Loucy (cell line): ENCODE measurements around the gene EXOC3L2.

Experiments used
- EZH2phosphoT487 ChIP-seq: fragments of 200-600 bp; IDR thresholded peaks from 2 replicates; pipeline ENCODE4 v1.6.1; 2018; ENCODE audit warnings: antibody characterized with exemption, mild to moderate bottlenecking, moderate library complexity, borderline replicate concordance
- TF ChIP-seq, protein P1 (sequence below): fragments of 200-600 bp; sonication (generic); conservative IDR thresholded peaks from 2 replicates; pipeline ENCODE4 v1.5.1; 2014; ENCODE audit warnings: mild to moderate bottlenecking, antibody characterized with exemption, low read length

DNA sequence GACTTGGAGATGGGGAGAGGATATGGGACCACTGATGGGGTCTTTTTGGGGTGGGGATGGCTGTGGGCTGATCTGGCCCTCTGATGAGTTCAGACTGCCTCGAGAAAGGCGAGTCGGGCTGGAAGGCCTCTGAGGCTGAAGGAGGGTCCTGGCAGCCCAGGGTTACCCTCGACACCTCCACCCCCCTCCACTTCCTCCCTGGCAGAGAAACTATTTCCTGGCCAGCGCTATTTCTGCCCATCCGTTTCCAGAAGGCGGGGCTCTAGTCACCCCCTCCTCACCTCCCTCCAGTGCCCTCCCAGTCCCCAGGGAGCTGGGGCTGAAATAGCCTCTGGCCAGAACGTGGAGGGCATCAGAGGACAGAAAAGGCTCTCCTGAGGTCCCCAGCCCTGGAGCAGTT, 9.7 kb downstream of the EXOC3L2 start:
- TF ChIP-seq, protein P1, sequence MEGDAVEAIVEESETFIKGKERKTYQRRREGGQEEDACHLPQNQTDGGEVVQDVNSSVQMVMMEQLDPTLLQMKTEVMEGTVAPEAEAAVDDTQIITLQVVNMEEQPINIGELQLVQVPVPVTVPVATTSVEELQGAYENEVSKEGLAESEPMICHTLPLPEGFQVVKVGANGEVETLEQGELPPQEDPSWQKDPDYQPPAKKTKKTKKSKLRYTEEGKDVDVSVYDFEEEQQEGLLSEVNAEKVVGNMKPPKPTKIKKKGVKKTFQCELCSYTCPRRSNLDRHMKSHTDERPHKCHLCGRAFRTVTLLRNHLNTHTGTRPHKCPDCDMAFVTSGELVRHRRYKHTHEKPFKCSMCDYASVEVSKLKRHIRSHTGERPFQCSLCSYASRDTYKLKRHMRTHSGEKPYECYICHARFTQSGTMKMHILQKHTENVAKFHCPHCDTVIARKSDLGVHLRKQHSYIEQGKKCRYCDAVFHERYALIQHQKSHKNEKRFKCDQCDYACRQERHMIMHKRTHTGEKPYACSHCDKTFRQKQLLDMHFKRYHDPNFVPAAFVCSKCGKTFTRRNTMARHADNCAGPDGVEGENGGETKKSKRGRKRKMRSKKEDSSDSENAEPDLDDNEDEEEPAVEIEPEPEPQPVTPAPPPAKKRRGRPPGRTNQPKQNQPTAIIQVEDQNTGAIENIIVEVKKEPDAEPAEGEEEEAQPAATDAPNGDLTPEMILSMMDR, result no peak
- TF ChIP-seq EZH2phosphoT487, result no peak
